HUES48 (cell line): ENCODE measurements around the gene PRKCE.

Source experiments
- H3K27ac ChIP-seq: one replicate; pipeline ENCODE4 v1.7.0; 2013; ENCODE audit warnings: low read depth, low read length, inconsistent platforms
- H3K27me3 ChIP-seq: 2 replicates; pipeline ENCODE4 v1.6.1; 2013; ENCODE audit warnings: mild to moderate bottlenecking, low read length; ENCODE audit not compliant: control insufficient read depth, insufficient read depth
- H3K36me3 ChIP-seq: 2 replicates; pipeline ENCODE4 v1.6.1; 2013; ENCODE audit warnings: low read length; ENCODE audit not compliant: control insufficient read depth, insufficient read depth
- H3K4me1 ChIP-seq: 2 replicates; pipeline ENCODE4 v1.6.1; 2013; ENCODE audit warnings: mild to moderate bottlenecking, low read length; ENCODE audit not compliant: control insufficient read depth, insufficient read depth
- H3K4me3 ChIP-seq: 2 replicates; pipeline ENCODE4 v1.5.1; 2013; ENCODE audit warnings: mild to moderate bottlenecking, low read depth, low read length
- H3K9ac ChIP-seq: 2 replicates; pipeline ENCODE4 v1.6.1; 2013; ENCODE audit warnings: mild to moderate bottlenecking, low read depth, low read length, moderate library complexity
- H3K9me3 ChIP-seq: 2 replicates; pipeline ENCODE4 v1.6.1; 2013; ENCODE audit warnings: low read length; ENCODE audit not compliant: control insufficient read depth, insufficient read depth

The PRKCE gene

GRCh38 chr2:46025081-46025480 is 373.6 kb downstream of the PRKCE start:
- no peak overlapping the region for H3K4me3 ChIP-seq
- H3K36me3 ChIP-seq: no peaks in the 10 kb centered on the region
- H3K9me3 ChIP-seq: no peaks in the 10 kb centered on the region
- H3K27ac ChIP-seq: no peak overlapping the region
- H3K4me1 ChIP-seq: no peaks in the 10 kb centered on the region
- H3K9ac ChIP-seq: no peak overlapping the region
- H3K27me3 ChIP-seq: no peaks in the 10 kb centered on the region

GRCh38 chr2:46025676-46026075 is 374.2 kb downstream of the PRKCE start:
- Histone ChIP-seq H3K36me3 (no peaks in the 10 kb centered on the region), H3K4me1 (no peaks in the 10 kb centered on the region), H3K4me3 (no peak overlapping the region), H3K27ac (no peak overlapping the region), H3K27me3 (no peaks in the 10 kb centered on the region), H3K9me3 (no peaks in the 10 kb centered on the region), H3K9ac (no peak overlapping the region)

DNA sequence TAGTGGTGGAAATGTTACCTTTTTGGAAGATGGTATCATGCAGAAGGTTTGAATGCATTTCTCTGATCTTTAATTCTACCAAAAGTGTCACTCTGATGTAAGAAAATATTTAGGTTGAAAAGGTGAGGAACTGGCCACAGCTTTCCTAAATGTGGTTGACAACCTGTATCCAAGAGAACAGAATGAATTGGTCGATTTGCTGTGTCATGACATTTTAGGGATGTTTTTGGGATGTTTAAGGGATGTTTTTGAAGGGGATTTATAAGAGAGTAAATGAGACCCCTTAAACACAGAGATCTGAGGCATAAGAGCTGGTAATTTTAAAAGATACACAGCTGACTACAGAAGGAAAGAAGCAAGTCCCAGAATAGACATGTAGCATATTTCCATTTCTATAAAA is 375.0 kb downstream of the PRKCE start:
- H3K4me1 ChIP-seq: no peaks in the 10 kb centered on the region
- H3K27ac ChIP-seq: no peak overlapping the region
- H3K27me3 ChIP-seq: no peaks in the 10 kb centered on the region
- H3K4me3 ChIP-seq: no peak overlapping the region
- no peaks in the 10 kb centered on the region for H3K9me3 ChIP-seq
- no peaks in the 10 kb centered on the region for H3K36me3 ChIP-seq
- H3K9ac ChIP-seq: no peak overlapping the region

- Histone ChIP-seq H3K36me3 (no peaks in the 10 kb centered on the region), H3K9me3 (no peaks in the 10 kb centered on the region), H3K4me1 (no peaks in the 10 kb centered on the region), H3K9ac (no peak overlapping the region), H3K27me3 (no peaks in the 10 kb centered on the region), H3K27ac (no peak overlapping the region), H3K4me3 (no peak overlapping the region)
Observed at GRCh38 chr2:46029332-46029811, 377.9 kb downstream of the PRKCE start.

DNA sequence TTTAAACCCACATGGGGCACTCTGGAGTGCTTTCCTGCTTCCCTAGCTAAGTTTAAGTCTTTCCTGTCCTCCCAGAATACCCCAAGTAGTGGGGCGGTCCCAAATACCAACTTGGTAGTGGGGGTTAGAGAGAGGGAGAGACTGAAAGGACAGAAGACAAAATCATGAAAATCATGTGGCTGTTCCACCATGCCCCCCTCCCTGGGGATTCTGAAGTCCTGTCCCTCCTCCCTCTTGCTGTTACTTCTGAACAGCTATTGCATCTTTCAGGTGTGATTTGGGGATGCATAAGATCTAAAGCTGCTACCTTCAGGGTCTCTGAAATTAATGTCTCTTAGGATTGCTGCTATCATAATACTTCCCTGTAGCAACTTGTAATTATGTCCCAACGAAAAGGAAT is 378.9 kb downstream of the PRKCE start:
- no peak overlapping the region for H3K27ac ChIP-seq
- no peak overlapping the region for H3K4me3 ChIP-seq
- H3K27me3 ChIP-seq: no peaks in the 10 kb centered on the region
- H3K4me1 ChIP-seq: no peaks in the 10 kb centered on the region
- H3K36me3 ChIP-seq: no peaks in the 10 kb centered on the region
- H3K9ac ChIP-seq: no peak overlapping the region
- no peaks in the 10 kb centered on the region for H3K9me3 ChIP-seq

DNA sequence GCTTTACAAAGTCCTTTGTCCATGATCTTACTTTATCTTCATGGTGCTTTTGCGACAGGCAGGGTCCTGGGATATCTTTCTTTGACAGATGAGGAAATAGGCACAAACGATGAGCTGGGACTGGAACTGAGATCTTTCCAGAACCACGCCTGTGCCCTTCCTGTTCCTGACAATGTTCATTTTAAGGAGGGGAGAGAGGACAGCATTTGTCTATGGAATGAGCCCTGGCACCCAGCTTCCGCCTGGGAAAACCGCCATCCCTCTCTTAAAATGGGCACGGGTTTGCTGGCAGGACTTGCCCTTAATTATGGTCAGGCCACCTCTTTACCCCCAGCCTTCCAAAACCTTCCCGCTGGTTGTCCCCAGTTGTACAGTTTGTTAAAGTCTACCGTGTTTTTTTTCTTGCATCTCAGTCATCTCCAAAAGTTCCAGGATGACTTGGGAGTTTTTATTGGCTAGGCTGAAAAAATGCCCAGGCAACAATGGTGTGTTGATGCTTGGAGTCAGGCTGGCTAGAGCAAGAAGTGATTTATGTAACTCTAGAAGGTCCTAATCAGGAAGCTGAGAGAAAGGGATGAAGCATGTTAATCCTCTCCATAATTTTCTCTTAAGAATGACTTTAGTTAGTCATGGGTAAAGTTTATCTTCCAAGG is 380.8 kb downstream of the PRKCE start:
- Histone ChIP-seq H3K4me1 (no peaks in the 10 kb centered on the region), H3K36me3 (no peaks in the 10 kb centered on the region), H3K27ac (no peak overlapping the region), H3K9ac (no peak overlapping the region), H3K9me3 (no peaks in the 10 kb centered on the region), H3K27me3 (no peaks in the 10 kb centered on the region), H3K4me3 (no peak overlapping the region)

DNA sequence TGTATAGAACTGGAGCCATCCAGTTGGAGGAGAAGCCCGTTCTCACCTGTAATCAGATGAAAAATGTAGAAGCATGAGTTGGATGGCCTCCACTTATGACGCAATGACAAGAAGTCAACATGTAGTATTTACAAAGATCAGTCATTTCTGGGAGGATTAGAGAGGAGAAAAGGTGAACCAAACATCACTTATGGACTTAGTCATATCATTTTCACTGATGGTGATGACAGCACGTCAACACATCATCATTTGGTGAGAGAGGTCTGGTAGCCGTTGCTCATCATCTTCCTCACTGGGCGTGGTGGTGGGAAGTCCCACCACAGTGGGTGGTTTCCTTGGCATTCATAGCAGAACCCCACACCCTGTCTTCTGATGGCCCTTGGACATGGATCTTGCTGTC is 381.5 kb downstream of the PRKCE start:
- Histone ChIP-seq H3K4me1 (no peaks in the 10 kb centered on the region), H3K27ac (no peak overlapping the region), H3K4me3 (no peak overlapping the region), H3K9me3 (no peaks in the 10 kb centered on the region), H3K9ac (no peak overlapping the region), H3K36me3 (no peaks in the 10 kb centered on the region), H3K27me3 (no peaks in the 10 kb centered on the region)

DNA sequence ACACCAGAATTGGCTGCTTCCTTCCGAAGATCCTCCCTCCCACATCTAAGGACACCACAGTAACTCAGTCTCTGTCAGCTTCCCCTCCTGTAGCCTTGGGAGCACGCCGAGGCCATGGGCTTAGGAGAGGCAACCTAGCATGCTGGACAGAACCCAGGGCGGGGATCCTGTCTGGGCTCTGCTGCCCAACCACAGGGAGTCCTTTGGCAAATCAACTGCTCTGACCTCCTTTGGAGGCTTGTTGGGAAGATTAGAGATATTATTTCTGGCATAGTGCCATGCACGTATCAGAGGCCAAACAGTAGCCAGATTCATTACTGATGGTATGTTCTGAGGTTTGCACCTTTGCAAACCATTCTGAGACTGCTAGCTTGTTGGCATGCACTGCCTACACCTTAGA is 383.1 kb downstream of the PRKCE start:
- Histone ChIP-seq H3K9ac (no peak overlapping the region), H3K36me3 (no peaks in the 10 kb centered on the region), H3K9me3 (no peaks in the 10 kb centered on the region), H3K4me1 (no peaks in the 10 kb centered on the region), H3K4me3 (no peak overlapping the region), H3K27ac (no peak overlapping the region), H3K27me3 (no peaks in the 10 kb centered on the region)

GRCh38 chr2:46036929-46037328 is 385.5 kb downstream of the PRKCE start:
- H3K36me3 ChIP-seq: no peaks in the 10 kb centered on the region
- H3K9me3 ChIP-seq: no peaks in the 10 kb centered on the region
- H3K4me3 ChIP-seq: no peak overlapping the region
- no peak overlapping the region for H3K9ac ChIP-seq
- H3K4me1 ChIP-seq: no peaks in the 10 kb centered on the region
- H3K27me3 ChIP-seq: no peaks in the 10 kb centered on the region
- H3K27ac ChIP-seq: no peak overlapping the region

- H3K4me1 ChIP-seq: peaks cover 4% of the 10 kb centered on the region; the same call in 1 of the 2 replicates
- H3K27ac ChIP-seq: no peak overlapping the region
- no peaks in the 10 kb centered on the region for H3K27me3 ChIP-seq
- H3K4me3 ChIP-seq: no peak overlapping the region
- no peaks in the 10 kb centered on the region for H3K9me3 ChIP-seq
- H3K9ac ChIP-seq: no peak overlapping the region
- no peaks in the 10 kb centered on the region for H3K36me3 ChIP-seq
Observed at GRCh38 chr2:46039543-46040303, 388.2 kb downstream of the PRKCE start.

- Histone ChIP-seq H3K4me3 (no peak overlapping the region), H3K4me1 (peaks cover 4% of the 10 kb centered on the region; the same call in 1 of the 2 replicates), H3K9me3 (no peaks in the 10 kb centered on the region), H3K27ac (no peak overlapping the region), H3K9ac (no peak overlapping the region), H3K27me3 (no peaks in the 10 kb centered on the region), H3K36me3 (no peaks in the 10 kb centered on the region)
Observed at GRCh38 chr2:46040563-46041155, 389.2 kb downstream of the PRKCE start.
